ENCODE results near the gene LRRC73. TPM values are rescaled to one million over a fixed set of nuclear protein-coding genes. Genes with fewer than 3 reads are reported as not detected.
"Not testable (repeated sequence)": the region's sequence is repeated elsewhere in the genome, so short reads cannot be mapped to it uniquely, and the experiment has no call there.

LRRC73 gene
- total RNA-seq, 1 experiment from 2014 or later: not detected

- DNase-seq (ENCODE audit: low read depth): no peak
Observed at GRCh38 chr6:43511824-43512415, 1.8 kb upstream of the LRRC73 start.

- no peak for DNase-seq (ENCODE audit: low read depth)
Observed at GRCh38 chr6:43510827-43511163, 649 bp upstream of the LRRC73 start.

DNA sequence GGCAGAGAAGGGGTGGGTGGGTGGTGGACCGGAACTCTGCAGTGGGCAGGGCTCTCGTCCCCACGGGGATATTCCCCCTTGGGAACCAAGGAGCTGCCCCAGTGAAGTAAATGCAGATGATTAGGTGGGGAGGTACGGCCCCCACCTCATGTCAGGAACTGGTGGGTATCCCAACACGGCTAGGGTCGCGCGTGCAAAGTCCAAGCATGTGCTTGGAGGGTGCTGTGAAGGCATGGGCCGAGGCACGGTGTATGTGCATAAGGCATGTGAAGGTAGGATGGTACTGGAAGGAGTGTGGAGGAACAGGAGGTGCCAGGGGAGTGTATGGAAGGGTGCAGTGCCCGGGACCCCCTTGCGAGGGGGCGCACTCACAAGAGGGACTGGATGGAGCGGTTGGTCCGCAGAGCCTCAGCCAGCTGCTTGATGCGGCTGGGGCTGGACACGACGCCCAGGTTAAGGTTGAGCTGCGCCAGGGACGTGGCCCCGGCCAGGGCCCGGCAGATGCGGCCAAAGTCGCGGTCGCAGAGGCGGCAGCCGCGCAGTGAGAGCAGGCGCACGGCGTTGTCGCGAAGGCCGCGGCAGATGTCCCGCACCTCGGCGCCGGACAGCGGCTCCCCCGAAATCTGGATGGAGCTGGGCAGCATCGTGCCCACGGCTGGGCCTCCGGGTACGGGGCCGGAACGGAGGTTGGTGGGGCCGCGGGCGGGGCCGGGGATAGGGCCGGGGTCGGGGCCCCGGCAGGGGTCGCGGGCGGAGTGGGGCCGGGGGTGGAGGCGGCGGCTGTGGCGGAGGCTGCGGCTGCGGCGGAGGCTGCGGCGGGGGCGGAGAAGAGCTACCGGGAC is 783 bp downstream of the LRRC73 start:
- DNase-seq (ENCODE audit: low read depth): no peak

DNA sequence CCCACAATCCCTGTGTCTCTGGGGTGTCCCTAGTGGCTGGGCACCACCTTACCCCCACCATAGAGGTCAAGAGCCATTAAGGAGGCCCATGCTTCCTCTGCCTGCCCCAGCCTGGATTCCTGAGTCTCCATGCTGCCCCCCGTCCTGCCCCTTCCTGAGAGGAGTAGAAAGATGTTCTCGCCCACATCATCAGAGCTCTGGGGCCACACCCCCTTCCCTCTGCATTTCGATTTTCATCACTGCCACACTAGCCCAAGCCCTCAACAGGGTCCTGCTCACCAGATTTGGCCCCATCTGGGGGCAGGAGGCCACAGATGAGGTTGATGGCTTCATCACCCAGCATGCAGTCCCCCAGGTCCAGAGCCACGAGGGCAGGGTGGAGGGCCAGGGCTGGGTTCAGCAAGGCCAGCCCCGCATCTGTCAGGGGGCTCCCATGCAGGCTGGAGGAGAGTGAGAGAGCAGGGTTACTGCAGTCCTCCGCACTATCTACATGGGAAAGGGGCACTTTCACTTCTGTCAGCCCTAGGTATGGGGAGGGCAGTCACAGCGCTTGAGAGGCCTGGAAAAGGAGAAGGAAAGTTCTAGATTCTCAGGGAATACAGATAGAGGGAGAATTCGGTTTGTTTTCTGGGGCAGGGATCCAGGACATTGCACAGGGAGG is 1.5 kb downstream of the LRRC73 start:
- no peak for DNase-seq (ENCODE audit: low read depth)

- peak; percentile 85 for DNase-seq (ENCODE audit: low read depth)
Observed at GRCh38 chr6:43506667-43507471, 3.3 kb downstream of the LRRC73 start.

- DNase-seq (ENCODE audit: low read depth): no peak
Observed at GRCh38 chr6:43506171-43506570, 4.0 kb downstream of the LRRC73 start.

DNA sequence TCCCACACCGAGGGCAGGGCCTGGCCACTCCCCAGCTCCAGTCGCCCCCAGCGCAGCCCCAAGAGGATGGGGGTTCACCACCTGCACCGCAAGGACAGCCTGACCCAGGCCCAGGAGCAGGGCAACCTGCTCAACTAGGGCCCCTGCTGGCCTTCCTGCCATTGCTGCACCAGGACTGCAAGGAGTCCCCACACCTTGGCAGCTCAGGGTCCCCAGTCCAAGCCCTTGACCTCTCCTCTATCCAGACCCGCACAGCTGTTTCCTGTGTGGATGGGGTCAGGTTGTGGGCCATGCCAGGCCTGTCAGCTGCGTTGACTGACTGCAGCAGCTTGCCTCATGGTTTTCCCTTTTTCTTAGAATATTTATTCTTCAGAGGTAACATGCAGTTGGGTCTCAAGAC is 4.4 kb downstream of the LRRC73 start:
- DNase-seq (ENCODE audit: low read depth): no peak

GRCh38 chr6:43504756-43505593 is 5.2 kb downstream of the LRRC73 start:
- no peak for DNase-seq (ENCODE audit: low read depth)

GRCh38 chr6:43503443-43503842 is 6.7 kb downstream of the LRRC73 start:
- DNase-seq (ENCODE audit: low read depth): no peak

- DNase-seq (ENCODE audit: low read depth): no peak
Observed at GRCh38 chr6:43502666-43503065, 7.5 kb downstream of the LRRC73 start.

DNA sequence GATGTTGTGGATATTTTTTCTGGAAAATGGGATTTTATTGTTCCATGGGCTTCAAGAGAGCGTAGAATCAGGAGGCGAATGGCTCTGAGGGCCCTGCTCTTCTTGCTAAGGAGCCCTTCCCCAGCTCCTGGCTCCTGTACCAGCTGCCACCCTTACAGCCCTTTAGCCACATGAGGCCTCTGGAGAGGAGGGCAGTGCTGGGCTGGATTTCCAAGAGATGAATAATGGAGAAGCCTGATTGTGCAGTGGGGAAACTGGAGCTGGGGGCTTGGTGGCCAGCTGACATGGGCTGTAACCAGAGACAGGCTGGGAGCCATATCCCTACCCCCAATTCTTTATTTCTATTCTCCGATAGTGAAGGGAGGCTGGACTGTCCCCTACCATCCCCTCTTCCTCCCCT is 9.2 kb downstream of the LRRC73 start:
- DNase-seq (ENCODE audit: low read depth): no peak

- no peak for DNase-seq (ENCODE audit: low read depth)
Observed at GRCh38 chr6:43499028-43499815, 10.9 kb downstream of the LRRC73 start.

DNA sequence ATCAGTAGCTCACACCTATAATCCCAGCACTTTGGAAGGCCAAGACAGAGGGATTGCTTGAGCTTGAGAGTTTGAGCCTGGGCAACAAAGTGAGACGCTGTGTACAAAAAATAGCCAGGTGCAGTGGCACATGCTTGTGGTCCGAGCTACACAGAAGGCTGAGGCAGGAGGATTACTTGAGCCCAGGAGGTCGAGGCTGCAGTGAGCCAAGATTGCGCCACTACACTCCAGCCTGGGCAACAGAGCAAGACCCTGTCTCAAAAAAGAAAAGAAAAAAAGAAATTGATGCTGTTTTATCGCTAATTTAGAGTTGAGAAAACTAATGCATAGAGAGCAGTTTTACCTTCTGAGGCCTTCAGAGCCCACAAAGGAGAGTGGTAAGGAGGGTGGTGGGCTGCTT is 11.9 kb downstream of the LRRC73 start:
- not testable (repeated sequence) for DNase-seq (ENCODE audit: low read depth)

- DNase-seq (ENCODE audit: low read depth): no peak
Observed at GRCh38 chr6:43497689-43498088, 12.5 kb downstream of the LRRC73 start.

- no peak for DNase-seq (ENCODE audit: low read depth)
Observed at GRCh38 chr6:43497129-43497396, 13.1 kb downstream of the LRRC73 start.

DNA sequence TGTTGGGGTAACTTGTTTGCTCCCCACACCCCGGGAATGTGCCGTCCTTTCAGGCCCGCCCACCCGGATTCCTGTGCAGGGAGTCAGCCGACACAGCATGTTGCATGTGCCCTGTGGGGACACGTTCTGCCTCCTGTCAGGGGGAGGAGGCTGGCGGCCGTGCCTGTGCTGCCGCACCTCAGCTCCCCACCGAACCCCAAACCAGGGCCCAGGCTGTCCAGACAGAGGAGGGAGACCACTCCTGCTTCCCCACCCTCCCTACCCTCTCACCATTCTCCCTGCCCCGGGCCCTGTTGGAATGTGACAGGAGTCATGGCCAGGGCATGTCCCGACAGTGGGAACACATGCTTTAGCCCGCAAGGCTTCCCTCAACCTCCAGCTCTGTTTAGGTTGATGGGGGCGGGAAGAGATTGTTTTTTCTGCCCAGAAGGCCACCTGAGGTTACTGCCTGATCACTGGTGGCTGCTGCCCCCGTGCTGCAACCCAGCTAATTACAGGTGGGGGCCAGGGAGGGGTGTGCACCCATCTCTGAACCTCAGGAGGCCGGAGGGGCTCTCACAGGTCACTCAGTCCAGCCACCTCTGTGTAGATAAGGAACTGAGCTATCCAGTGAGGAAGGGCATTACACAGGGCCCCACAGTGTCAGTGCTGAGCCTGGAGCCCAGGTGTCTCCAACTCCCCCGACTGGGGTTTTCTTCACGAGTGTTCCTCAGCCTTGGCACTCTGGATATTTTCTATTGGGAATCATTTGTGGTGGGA is 13.6 kb downstream of the LRRC73 start:
- DNase-seq (ENCODE audit: low read depth): peak; percentile 72

DNA sequence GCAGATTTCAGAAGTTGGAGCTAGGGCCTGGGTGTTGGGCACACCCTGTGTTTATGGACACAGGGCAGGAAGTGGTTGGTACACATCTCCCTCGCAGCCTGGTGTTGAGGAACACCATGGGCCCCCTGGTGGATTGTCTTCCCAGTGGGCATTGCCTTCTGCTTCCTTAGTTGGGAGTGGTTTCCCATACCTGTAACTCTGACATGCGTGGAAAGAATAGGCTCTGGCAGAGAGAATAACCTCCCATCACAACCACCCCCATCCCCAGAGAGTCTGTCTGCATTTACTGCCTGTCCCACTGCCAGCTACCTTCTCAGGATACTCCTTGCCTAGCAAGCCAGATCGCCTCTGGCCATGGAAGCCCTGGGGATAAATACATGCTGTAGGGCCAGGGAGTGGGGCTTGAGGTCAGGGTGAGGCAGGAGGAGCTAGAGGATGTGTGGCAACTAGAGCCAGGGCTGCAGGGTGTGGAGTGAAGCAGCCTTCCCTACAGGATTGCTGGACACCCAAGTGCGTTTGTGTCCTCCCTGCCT is 14.7 kb downstream of the LRRC73 start:
- DNase-seq (ENCODE audit: low read depth): no peak

DNA sequence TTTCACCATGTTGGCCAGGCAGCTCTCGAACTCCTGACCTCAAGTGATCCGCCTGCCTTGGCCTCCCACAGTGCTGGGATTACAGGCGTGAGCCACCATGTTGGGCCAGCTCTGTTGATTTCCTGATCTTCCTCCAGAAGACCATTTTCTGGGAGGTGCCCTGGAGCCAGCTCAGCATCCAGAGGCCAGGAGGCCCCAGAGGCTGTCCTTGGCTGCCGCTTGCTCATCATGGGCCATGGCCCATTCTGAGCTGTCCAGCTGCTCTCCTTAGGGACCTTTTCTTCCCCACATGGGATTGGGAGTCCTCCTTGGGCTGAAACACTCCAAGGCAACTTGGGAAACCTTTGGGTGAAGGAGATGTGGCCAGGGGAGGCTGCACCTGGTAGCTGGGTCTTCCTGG is 15.4 kb downstream of the LRRC73 start:
- DNase-seq (ENCODE audit: low read depth): no peak

DNA sequence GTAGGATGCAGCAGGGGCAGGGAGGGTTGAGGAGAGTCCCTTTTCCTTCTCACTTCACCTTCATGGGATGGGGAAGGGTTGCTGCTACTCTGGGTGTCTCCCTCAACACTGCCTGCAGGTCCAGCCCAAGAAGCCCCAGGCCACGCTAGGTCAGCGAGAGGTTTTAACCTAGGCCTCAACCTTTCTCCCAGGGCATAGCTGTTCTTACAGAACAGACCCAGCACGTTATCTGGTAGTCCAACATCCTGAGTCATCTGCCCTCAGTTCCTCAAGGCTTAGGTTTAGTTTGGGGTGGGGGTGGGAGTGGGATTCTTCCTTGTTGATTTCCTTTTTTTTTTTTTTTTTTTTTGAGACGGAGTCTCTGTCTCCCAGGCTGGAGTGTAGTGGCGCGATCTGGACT is 15.8 kb downstream of the LRRC73 start:
- DNase-seq (ENCODE audit: low read depth): no peak

GRCh38 chr6:43493833-43494232 is 16.3 kb downstream of the LRRC73 start:
- DNase-seq (ENCODE audit: low read depth): no peak
